Right lobe of liver (tissue), 6 donors: ENCODE results near the gene CDK1. TPM values are rescaled to one million over a fixed set of nuclear protein-coding genes. Genes with fewer than 3 reads are reported as not detected.

Experiments used
- ATAC-seq, 4 donors: fragments of 200-7000 bp; cut with Tn5 transposase; one replicate each; pipeline ENCODE4 v1.9.1; 2020; ENCODE audit warnings: mild to moderate bottlenecking in 4 of 4, moderate library complexity in 4 of 4
- DNase-seq, 3 donors: peaks; one replicate each; pipeline ENCODE4 v3.0.0-alpha.2; 2020
- H3K27ac ChIP-seq, 3 donors: fragments of 200-600 bp; one replicate each; pipeline ENCODE4 v1.8.0; 2022
- H3K27me3 ChIP-seq, 2 donors: fragments of 200-600 bp; one replicate each; pipeline ENCODE4 v1.8.0; 2022
- H3K36me3 ChIP-seq, 4 donors: fragments of 200-600 bp; sonication (generic) in 1 of 4; one replicate each; pipeline versions ENCODE4 v1.5.1 to v1.8.0; 2017 to 2022; ENCODE audit warnings: control low read depth in 1 of 4
- H3K4me1 ChIP-seq, 4 donors: fragments of 200-600 bp; sonication (generic) in 1 of 4; one replicate each; pipeline versions ENCODE4 v1.5.1 to v1.8.0; 2017 to 2022; ENCODE audit warnings: control low read depth in 1 of 4
- H3K4me3 ChIP-seq, 3 donors: fragments of 200-600 bp; one replicate each; pipeline ENCODE4 v1.8.0; 2022
- H3K9me3 ChIP-seq, 4 donors: fragments of 200-600 bp; sonication (generic) in 1 of 4; one replicate each; pipeline versions ENCODE4 v1.5.1 to v1.8.0; 2017 to 2022; ENCODE audit warnings: control low read depth in 1 of 4
- POLR2A ChIP-seq: fragments of 450-650 bp; IDR thresholded peaks from one replicate; pipeline ENCODE4 v1.6.1; 2017; ENCODE audit warnings: antibody characterized with exemption, mild to moderate bottlenecking
- WGBS: methylation state at CpG from one replicate; pipeline ENCODE4 v1.1.6; 2018; ENCODE audit warnings: low coverage, low lambda C conversion rate; ENCODE audit not compliant: insufficient coverage; ENCODE audit errors: missing lambda C conversion rate; 5-methylcytosine and 5-hydroxymethylcytosine counted together
- intact Hi-C, 2 donors: fragments of 100-400 bp; cut with DNase I; formaldehyde crosslinking; loops; one replicate each; pipeline versions ENCODE4 v1.11.2 to v1.14.1; 2022
- total RNA-seq, 6 experiments: library from RNA; depleted of rRNA in 2 of 6; stranded (reverse); fragments of >200 nt in 2 of 6; fragmentation: NEBNext Ultra II Directional in 3 of 6; extraction: Animal tissue kit (Norgen Biotek cat#: 25700) in 3 of 6; gene quantifications; one replicate each; pipeline versions ENCODE4 v1.1.0 to v1.2.4, GENCODE V29; 2016 to 2023
- TF ChIP-seq, protein P1 (sequence below), 4 donors: fragments of 200-600 bp in 3 of 4; fragments of 450-650 bp in 1 of 4; IDR thresholded peaks; one replicate each; pipeline versions ENCODE4 v1.5.1 to v1.8.0; 2016 to 2022; ENCODE audit warnings: antibody characterized with exemption in 4 of 4, mild to moderate bottlenecking in 2 of 4
- donor health status: DM: no; HTN: yes; CAD: no.
- donor health status: DM: no; HTN: no; CAD: no.
- donor health status: DM: no; HTN: no; CAD: no.
- donor health status: DM: no; HTN: yes; CAD: no.
- donor health status: DM: no; HTN: yes; CAD: no.

Gene CDK1
- total RNA-seq, 6 experiments from 2014 or later, result 1.2 to 3.6 (median 3.0) TPM; not detected in 1

DNA sequence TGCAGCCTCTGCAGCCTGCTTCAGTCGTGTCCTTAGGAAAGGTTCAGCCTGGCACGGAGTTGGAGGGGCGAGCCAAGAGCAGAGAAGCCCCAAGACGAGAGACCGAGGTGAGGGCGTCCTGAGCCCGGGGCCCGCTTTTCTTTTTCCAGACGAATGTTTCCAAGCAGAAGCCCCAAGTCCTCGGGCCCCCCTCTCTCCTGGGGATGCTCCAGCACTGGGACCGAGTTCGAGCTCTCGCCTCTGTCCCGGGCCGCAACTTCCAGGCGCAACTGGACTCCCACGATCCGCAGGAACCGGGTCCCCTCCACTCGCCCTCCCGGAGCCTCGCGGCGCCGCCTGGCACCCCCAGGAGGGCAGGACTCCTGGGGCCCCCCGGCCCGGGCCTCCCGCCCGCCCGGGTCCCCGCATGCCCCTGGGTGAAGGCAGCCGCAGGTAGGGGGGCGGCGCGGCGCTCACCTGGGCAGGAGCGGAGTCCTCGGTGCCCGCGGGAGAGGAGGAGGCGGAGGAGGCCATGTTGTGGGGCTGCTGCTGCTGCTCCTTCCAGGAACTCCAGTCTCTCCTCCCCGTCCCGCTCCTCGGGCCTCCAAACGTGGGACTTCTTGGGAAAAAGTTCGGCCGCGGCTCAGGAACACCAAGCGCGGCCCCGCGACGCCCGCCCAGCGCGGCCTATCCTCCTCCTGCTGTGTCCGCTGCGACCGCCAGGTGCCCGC is 45.3 kb upstream of the CDK1 start:
- Histone ChIP-seq H3K4me3 (peak overlapping the region; percentile 35 to 56 (median 44)), H3K36me3 (no peaks in the 10 kb centered on the region), H3K27ac (peak overlapping the region in 1 of 3 donors; percentile 10), H3K4me1 (peaks cover 0 to 12% (median 0%) of the 10 kb centered on the region in 4 donors), H3K27me3 (peaks cover 0 to 18% of the 10 kb centered on the region in 2 donors), H3K9me3 (no peaks in the 10 kb centered on the region)
- intact Hi-C loops, result no loop called here
- TF ChIP-seq, protein P1, sequence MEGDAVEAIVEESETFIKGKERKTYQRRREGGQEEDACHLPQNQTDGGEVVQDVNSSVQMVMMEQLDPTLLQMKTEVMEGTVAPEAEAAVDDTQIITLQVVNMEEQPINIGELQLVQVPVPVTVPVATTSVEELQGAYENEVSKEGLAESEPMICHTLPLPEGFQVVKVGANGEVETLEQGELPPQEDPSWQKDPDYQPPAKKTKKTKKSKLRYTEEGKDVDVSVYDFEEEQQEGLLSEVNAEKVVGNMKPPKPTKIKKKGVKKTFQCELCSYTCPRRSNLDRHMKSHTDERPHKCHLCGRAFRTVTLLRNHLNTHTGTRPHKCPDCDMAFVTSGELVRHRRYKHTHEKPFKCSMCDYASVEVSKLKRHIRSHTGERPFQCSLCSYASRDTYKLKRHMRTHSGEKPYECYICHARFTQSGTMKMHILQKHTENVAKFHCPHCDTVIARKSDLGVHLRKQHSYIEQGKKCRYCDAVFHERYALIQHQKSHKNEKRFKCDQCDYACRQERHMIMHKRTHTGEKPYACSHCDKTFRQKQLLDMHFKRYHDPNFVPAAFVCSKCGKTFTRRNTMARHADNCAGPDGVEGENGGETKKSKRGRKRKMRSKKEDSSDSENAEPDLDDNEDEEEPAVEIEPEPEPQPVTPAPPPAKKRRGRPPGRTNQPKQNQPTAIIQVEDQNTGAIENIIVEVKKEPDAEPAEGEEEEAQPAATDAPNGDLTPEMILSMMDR (IDR thresholded peaks at IDR 0.05), result peak in 1 of 4 donors; percentile 32
- TF ChIP-seq POLR2A, result no peak
- WGBS, result 0% methylated on average over 8 of the region's 60 CpGs
- ATAC-seq (peak; percentile 72 to 79 (median 76)), DNase-seq (peak; percentile 25 to 50 (median 44))

DNA sequence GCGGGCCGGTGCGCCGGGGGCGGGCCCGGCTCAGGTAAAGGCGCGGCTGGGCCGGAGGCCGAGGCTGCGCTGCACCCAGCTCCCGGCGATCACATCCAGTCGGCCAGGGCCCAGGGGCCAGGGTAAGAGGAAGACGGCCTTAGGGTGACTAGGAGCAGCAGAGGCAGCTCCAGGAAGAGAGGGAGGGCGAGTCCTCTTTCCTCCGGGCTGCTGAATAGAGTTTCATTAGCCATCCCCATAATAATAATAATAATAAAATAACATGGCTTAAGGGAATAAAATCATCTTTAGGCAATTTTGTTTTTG is 44.8 kb upstream of the CDK1 start:
- intact Hi-C loops, result no loop called here
- Histone ChIP-seq H3K27me3 (peaks cover 0 to 18% of the 10 kb centered on the region in 2 donors), H3K9me3 (no peaks in the 10 kb centered on the region), H3K36me3 (no peaks in the 10 kb centered on the region), H3K4me3 (peak overlapping the region; percentile 35 to 56 (median 44)), H3K4me1 (peaks cover 0 to 12% (median 0%) of the 10 kb centered on the region in 4 donors), H3K27ac (peak overlapping the region in 1 of 3 donors; percentile 10)
- no peak for ATAC-seq
- no peak for TF ChIP-seq POLR2A
- TF ChIP-seq, protein P1 (IDR thresholded peaks at IDR 0.05), result peak in 2 of 4 donors; percentile 22 to 31
- DNase-seq, result no peak
- WGBS, result 17% methylated on average over 2 of the region's 17 CpGs

DNA sequence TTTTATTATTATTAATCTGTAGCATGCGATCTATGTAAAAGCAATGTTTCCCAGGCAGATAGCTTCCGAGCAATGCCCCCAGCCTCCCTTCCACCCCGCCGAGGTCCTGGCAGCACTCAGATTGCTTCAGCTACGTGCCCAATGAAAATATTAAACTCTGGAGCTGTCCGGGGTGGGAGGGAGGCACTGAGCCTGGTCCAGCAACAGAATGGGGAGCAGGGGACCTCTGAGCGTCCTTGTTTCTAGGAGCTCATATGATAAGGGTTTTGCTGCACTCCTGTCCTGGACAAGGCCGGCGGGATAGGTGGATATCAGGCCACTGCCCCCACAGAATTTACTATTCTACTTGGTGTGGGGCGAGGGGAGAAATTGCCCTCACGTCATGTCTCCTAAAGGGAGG is 44.5 kb upstream of the CDK1 start:
- Histone ChIP-seq H3K9me3 (no peaks in the 10 kb centered on the region), H3K4me1 (peaks cover 0 to 12% (median 0%) of the 10 kb centered on the region in 4 donors), H3K36me3 (no peaks in the 10 kb centered on the region), H3K27me3 (peaks cover 0 to 18% of the 10 kb centered on the region in 2 donors), H3K27ac (no peak overlapping the region), H3K4me3 (peak overlapping the region in 2 of 3 donors; percentile 44 to 56)
- intact Hi-C loops, result no loop called here
- no peak for DNase-seq
- TF ChIP-seq, protein P1 (IDR thresholded peaks at IDR 0.05), result no peak
- TF ChIP-seq POLR2A, result no peak
- no peak for ATAC-seq
- WGBS, result 53% methylated on average over 6 of the region's 11 CpGs

DNA sequence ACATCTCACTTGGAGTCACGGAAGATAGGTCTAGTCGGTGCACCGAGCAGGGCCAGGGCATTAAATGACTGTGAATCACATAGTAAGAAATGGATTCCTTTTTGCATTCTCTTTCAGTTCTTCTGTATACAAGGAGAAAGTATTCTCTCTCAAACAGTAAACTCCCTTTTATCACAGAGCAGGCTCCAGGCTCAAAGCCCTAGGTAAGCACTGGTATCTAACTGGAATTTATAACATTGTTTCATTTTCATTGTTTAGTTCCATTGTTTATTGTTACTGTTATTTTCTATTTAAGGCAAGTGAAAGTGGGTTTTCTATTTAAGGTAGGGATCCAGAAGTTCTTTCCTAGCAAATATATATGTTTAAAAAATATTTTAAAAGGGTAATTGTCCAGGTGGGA is 44.1 kb upstream of the CDK1 start:
- Histone ChIP-seq H3K36me3 (no peaks in the 10 kb centered on the region), H3K9me3 (no peaks in the 10 kb centered on the region), H3K4me1 (peaks cover 0 to 12% (median 0%) of the 10 kb centered on the region in 4 donors), H3K4me3 (no peak overlapping the region), H3K27ac (no peak overlapping the region), H3K27me3 (peaks cover 0 to 18% of the 10 kb centered on the region in 2 donors)
- TF ChIP-seq, protein P1 (IDR thresholded peaks at IDR 0.05), result no peak
- DNase-seq, result no peak
- intact Hi-C loops, result no loop called here
- ATAC-seq, result no peak
- 50% methylated on average over 1 of the region's 3 CpGs for WGBS
